ENCODE data around the gene MACROH2A2.
"Not testable (repeated sequence)": the region's sequence is repeated elsewhere in the genome, so short reads cannot be mapped to it uniquely, and the experiment has no call there.

The MACROH2A2 gene

DNA sequence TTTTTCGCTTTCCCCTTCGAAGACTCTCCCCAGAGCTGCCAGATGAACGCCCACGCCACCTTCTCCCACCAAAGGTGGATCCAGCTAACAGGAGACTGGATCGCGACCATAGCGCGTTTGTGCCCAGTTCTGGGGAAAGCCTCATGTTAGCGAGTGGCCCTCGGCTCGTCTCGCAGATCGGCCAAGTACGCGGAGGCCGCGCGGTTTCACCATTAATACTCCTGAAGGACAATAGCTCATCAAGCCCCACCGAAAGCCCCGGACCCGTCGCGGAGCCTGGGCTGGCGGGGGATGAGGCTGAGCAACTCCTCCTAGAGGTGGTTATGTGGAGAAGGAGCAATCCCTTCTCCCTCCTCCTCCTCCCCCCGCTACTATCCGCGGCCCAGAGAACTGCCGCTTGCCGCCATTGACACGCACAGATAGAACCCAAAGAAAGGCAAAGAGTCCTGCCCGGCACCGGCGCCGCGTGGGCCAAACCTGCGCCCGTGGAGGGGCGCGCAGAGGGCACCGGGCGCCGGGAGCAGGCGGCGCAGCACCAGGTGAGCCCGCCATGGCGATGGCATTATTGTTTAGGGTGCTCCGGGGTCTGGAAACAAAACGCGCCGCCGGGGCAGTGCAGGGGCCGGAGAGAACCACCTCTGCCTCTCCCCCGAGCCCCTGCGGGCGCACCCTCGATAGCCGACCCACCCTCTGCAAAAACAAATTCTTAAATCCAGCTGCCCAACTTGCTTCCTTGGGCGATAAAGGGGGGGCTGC lies at the start of gene MACROH2A2:
MACROH2A2 (plus strand) TSS at position 385 of the 756 bp plus-strand sequence. CDS start 22,813 bp downstream, outside the sequence.
- DNase-seq (ENCODE audit: low read depth) = no peak

DNA sequence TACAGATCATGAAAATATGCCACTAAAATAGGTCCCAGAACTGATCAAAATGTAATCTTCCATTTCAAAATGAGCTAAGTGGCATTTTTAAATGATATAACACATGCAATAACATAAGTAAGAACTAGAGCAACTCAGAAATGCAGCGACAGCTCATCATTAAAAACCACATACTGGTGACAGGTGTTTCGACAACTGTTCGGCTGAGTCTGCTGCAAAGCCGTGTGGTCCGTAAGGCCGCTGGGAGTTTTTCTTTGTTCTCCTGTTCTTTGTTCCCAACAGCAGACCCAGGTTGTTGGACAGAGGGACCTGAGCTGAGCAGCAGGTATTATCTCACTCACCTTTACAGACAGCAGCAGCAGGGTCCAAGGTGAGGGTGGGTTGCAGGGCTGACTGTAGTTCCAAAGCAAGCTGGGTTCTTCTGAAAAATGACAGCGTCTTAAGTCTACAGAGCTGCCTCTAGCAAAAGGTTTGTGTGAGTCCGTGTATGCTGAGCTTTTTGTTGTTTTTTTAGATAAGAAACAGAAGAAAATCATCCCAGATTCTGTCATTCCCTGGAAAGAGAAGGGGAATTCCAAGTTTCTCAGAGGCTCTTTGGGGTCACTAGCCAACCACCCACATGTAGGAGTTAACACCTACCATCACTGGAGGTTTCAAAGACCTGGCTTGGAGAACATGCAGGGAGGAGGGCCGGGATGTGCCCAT lies 45.4 kb upstream of the MACROH2A2 start:
- DNase-seq (ENCODE audit: low read depth) = no peak

DNA sequence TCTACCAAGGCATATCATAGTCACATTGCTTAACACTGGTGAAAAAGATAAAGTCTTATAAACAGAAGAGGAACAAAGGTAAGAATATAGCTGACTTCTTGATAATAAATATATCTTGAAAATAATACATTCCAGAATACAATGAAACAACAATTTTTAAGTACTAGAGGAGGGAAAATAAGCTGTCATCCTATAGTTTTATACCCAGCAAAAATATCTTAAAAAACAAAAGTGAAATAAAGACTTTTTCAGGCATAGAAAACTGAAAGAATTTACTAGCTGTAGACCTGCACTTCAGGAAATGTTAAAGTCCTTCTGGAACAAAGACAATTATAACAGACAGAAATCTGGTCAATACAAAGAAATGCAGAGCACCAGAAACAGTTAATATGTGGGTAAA lies 21.4 kb upstream of the MACROH2A2 start:
- DNase-seq (ENCODE audit: low read depth) = no peak

DNA sequence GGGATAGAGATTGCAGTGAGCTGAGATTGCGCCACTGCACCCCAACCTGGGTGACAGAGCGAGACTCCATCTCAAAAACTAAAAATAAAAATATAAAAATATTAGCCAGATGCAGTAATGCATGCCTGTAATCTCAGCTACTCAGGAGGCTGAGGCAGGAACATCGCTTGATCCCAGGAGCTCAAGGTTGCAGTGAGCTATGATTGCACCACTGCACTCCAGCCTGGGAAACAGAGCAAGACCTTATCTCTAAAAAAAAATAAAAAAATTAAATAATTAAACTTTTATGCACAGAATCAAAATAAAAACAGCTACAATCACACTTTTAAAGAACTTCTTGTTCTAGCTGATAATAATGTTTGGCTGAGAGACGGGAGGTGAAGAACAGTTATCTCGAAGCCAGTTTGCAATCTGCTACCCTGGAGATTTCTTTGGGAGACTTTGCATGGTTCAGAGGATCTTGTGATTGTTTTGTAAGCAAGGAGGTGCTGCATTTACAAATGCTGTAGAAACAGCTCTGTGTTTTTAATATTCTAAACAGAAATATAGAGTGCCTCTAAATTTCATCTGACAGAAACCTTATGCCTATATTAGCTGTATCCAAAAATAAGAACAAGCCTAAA lies 19.9 kb upstream of the MACROH2A2 start:
- no peak for DNase-seq (ENCODE audit: low read depth)

DNA sequence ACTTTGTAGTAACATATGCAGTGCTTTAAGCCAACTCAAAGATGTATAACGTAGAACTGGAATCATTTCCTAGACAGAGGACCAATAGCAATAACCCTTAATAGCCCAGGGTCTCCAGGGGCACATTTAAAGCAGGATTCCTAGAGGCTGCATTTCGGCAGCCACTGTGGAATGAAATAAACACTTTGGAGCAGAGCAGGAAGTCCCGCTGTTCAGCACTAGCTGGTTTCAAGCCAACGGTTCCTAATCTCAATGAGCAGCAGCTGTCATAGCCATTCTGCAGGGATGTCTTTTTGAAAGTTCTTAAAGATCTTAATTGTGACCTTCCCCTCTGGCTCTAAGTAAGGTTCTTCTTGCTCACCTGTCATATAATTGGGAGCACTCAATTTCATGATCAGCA lies 18.4 kb upstream of the MACROH2A2 start:
- DNase-seq (ENCODE audit: low read depth) = no peak

DNA sequence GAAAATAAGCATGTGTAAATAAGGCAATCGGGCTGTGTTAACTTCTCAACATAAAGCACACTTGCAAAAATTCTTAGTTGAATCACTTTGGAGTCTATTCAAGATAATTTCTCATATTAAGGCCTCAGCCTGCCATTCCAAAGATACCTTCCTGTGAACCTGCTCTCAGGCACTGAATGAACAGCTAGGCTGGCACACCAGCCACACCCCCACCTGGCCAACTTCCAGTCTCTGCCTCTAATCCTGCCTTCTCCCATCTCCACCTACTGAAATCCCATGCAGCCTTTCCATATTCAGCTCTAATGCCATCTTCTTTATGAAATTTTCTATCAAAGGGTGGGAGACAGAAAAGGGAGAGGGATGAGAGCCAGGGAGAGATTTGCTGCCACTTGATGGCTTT lies 17.1 kb upstream of the MACROH2A2 start:
- DNase-seq (ENCODE audit: low read depth) = no peak

DNA sequence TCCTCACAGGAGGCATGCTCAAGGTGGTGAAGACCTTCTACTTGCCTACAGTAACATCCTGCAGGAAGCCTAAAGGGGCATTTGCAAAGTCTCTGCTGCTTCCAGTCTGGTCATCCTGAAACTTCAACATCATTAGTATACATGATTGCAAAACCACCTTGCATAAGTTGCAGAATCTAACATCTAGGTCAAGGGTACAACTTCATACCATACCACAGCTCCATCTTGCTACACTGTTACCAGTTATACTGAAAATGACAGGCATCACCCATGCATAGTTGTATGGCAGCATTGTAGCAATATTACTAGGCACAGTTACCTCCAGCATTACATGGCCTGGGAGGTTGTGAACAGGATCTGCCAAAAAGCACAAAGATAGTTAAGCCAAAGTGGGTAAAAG lies 13.7 kb upstream of the MACROH2A2 start:
- no peak for DNase-seq (ENCODE audit: low read depth)

DNA sequence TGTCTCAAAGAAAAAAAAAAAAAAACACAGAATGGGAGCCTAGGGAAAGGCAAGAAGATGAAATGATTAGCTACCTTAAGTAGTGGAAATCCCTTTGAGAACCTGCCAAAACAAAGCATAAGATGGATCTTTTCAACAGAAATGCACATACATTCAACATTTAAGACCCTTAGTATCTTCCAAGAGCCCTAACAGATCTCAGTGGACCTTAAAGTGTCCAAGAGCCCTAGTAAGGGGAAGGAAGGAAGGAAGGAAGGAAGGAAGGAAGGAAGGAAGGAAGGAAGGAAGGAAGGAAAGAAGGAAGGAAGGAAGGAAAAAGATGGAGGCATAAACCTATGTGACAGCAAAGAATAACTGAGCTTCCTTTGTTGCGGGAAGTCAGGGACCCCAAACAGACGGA lies 11.6 kb upstream of the MACROH2A2 start:
- DNase-seq (ENCODE audit: low read depth) = no peak

DNA sequence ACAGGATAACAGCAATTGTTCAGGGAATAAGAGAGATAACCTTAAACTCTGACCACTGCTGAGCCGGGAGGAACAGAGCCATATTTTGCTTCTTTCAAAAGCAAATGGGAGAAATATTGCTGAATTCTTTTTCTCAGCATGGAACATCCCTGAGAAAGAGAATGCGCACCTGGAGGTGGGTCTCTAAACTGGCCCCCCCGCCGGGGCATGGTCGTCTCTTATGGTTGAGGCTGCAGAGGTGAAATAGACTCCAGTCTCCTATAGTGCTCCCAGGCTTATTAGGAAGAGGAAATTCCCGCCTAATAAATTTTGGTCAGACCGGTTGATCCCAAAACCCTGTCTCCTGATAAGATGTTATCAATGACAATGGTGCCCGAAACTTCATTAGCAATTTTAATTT lies 10.9 kb upstream of the MACROH2A2 start:
- DNase-seq (ENCODE audit: low read depth) = not testable (repeated sequence)

DNA sequence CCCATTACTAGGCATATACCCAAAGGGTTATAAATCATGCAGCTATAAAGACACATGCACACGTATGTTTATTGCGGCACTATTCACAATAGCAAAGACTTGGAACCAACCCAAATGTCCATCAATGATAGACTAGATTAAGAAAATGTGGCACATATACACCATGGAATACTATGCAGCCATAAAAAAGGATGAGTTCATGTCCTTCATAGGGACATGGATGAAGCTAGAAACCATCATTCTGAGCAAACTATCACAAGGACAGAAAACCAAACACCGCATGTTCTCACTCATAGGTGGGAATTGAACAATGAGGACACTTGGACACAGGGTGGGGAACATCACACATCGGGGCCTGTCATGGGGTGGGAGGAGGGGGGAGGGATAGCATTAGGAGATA lies 5.6 kb upstream of the MACROH2A2 start:
- DNase-seq (ENCODE audit: low read depth) = not testable (repeated sequence)

DNA sequence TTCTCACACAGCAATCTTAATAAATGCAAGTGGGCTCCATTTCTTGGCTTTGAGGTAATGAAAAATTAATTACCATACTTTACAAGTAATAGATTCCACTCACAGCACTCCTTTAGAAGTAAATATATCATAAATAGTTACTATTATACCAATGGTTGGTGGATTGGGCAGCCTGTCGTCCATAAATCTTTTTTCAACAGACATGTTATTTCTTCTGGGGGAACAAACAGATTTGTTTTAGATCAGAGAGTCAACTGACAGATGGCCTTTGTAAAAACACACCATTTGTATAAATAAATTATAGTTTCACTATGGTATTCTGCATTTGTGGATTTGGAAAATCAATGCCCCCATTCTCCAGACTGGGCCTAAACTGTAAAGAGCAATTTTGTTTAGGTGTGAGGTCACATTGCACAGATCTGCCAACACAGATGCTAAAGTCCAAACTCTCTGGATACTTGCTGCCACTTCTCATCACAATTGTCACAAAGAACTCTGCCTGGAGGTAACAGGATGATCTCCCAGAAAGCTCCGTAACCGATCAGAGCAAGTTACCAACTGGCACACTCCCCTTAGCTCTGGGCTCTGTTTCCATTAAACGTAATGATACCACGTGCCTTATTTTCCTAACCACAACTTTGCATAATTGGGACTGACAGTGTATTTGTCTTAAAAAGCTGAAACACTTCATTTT lies 4.5 kb upstream of the MACROH2A2 start:
- no peak for DNase-seq (ENCODE audit: low read depth)

DNA sequence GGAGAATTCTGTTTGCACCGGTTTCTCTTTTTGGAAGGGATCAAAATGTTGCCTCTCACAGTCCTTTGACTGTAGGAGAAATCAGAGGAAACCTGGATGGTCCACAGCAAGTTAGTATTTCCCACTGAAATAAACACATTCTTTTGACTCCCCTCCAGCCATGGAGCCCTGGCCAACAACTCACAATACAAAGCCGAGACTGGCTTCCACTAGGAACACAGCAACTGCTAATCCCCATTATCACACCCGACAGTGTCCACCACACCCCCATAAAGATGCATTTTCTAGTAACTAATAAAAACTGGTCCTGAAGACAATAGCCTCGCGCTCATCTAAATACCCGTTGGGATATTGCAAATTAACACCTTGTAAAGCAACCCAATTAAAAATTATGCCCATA lies 798 bp upstream of the MACROH2A2 start:
- DNase-seq (ENCODE audit: low read depth) = no peak

DNA sequence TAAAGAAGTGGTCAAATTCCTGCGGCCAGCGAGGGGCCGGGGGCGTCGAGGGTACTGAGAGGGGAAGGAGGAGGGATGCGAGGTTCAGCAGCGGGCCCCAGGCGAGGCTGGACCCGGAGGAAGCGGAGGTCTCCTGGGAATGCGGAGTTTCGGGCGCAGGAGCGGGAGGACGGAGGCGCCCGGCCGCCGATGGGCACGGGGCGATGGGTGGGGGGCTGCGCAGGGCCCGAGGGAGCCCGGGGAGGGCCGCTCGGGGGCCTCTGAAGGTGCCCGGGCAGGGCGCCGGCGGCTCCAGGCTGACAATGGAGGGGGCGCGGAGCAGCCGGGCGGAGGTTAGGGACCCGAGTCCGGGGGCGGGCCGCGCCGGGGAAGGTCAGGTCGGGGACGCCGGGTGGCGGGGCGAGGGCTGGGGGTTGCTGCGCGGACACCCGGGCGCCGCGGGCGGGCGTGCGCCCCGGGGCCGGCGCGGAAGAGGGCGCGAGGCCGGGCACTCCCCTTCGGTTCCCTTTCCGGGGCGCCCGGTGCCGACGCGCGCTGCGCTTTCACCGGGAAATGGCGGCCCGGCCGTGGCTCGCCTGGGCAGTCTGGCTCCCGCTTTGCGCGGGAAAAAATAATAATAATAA lies 683 bp downstream of the MACROH2A2 start:
- no peak for DNase-seq (ENCODE audit: low read depth)

DNA sequence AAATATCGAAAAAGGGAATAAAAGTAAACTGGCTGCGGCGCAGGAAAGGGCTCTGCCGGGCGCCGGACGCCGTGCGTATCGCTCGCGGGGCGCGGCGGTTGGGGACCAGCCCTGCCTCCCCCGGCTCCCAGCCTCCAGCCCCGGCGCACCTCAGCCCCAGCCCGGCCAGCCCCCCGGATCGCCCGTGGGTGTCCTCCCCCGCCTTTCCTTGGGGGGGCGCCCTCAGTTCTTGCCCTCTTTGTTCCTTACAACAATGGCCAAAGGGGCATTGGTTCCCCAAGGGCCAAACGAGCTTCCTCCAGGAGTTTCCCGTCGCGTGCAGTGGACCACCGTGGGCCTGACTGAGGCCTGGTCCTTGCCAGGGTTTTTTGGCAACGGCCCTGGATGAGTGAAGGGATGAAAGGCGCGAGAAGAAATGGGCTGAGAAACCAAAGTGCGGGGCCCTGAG lies 1.2 kb downstream of the MACROH2A2 start:
- DNase-seq (ENCODE audit: low read depth) = no peak

DNA sequence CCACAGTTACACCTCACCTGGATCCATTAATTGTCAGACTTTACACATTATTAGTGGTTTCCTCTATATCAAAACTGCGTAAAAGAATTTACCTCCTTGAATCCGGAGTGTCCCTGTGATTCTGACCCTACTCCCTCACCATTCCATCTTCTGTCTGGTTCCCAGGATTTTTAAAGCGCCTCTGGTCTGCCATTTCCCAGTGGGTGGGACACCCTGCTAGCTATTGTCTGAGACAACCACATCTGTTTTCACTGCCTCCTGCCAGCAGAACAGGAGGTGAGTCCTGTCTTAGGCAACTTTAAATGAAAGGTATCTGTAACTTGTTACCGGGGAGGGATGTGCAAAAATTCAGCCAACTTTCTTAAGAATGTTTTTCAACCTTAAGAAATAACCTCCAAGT lies 2.3 kb downstream of the MACROH2A2 start:
- no peak for DNase-seq (ENCODE audit: low read depth)

DNA sequence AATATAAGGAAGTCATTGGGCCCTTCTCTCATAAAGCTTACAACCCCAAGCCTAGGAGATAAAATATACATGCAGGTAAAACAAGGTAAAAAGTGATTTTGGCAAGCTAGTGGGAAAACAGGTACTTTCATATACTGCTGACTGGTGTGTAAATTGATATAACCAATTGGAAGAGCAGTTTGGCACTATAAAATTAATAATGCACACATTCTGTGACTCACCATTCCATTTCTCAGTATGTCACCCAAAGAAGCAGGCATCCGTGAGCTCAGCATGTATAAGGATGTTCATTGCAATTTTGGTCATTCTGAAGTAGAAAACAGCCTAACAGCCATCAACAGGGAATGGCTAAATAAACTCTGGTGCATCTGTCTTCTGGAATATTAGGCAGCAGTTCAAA lies 2.9 kb downstream of the MACROH2A2 start:
- DNase-seq (ENCODE audit: low read depth) = no peak

DNA sequence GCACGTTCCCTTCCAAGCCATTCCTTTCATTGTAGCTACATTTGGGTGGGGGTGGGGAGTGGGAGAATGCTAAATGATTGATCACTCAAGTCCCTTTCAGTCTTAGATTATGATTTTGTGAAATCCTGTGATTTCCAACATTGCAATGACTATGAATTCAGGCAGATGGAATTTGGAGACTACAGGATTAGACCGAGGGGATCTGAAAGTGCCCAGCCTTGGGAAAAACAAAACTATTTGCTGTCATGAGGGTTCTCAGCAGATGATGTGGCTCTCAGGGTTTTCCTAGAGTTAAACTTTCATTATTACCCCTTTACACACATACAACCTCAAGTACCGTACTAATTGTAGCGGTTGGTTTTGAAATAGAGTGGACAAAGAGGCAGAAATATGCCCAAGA lies 4.7 kb downstream of the MACROH2A2 start:
- no peak for DNase-seq (ENCODE audit: low read depth)

DNA sequence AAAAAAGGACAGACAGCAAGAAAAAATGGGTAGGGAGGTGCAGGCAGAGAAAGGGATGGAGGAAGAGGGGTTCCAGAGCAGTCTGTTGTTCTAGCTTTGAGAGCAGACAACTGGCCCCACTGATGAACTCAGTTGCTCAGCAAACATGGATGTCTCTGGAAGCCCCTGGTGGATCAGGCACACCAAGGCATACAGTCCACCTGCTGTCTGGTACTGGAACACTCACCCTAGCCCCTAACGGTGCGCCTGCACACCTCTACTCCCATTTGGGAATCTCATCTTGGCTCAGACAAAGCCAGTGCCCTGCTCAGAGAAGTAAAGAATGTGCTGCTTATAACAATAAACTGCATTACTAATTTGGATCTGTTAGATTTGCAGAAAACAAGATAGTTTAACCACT lies 7.7 kb downstream of the MACROH2A2 start:
- no peak for DNase-seq (ENCODE audit: low read depth)

DNA sequence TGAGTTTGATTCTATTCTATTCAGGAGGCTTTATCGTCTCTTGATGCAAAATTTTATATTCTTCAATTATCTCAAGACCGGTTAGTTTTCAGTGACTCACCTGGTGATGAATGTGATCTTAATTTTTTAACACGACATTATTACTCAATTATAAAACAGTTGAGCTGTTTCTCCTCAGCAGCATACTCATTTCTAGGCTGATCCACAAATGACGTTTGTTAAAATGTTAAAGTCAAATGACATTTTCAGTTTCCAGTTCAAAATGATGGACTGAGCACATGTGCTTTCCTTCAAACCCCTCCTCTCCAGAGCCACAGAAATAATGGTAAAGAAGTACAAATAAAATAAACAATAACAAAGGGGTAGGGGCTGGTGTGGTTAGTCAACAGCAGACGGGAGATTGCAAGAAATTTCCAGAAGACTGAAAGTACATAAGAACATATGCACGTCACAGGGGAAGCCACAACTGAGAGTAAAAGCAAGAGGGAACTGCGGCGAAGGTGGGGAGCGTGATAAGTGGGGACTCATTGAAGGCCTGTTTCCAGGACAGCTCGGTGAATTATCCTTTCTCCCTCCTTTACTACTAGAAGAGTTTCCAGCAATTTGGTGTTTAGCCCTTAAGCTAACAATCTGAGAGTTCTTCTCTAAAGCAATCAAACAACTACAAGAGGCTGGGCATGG lies 10.9 kb downstream of the MACROH2A2 start:
- no peak for DNase-seq (ENCODE audit: low read depth)

DNA sequence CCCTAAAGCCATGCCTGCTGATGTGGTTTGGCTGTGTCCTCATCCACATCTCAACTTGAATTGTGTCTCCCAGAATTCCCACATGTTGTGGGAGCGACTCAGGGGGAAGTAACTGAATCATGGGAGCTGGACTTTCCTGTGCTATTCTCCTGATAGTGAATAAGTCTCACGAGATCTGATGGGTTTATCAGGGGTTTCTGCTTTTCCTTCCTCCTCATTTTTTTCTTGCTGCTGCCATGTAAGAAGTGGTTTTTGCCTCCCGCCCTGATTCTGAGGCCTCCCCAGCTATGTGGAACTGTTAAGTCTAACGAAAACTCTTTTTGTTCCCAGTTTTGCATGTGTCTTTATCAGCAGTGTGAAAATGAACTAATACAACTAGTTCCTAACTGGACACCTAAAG lies 11.8 kb downstream of the MACROH2A2 start:
- DNase-seq (ENCODE audit: low read depth) = no peak

DNA sequence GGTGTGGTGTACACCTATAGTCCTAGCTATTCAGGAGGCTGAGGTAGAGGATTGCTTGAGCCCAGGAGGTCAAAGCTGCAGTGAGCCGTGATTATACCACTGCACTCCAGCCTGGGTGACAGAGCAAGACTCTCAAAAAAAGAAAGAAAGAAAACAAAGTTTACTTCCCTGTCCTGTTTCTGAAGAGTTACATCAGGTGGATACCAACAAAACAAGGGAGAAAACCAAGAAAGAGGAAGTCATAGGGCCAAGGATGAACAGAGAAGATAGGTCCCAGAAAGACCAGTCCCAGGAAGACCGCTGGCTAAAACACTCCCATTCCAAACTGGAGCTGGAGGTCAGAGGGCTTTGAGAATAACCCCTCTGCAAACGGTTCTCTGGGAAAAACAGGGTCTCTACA lies 13.5 kb downstream of the MACROH2A2 start:
- no peak for DNase-seq (ENCODE audit: low read depth)

DNA sequence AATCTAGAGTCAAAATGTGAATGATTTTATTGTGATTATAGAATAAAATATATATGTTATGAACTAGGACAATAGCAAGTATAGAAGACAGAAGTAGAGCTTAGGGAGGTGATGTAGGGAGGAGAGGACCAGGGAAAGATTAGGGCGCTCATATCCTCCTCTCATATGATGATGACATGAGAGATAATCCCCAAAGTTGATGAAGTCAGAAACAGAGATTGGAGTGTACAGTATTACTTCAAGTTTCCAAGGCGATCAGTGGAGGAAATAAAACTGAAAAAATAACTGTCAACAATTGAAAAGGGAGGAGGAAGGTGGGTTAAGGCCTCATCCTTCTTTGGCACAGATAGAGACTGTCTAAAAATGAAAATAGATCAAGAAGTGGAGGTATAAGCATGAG lies 14.9 kb downstream of the MACROH2A2 start:
- no peak for DNase-seq (ENCODE audit: low read depth)

Measured in activated gamma-delta T cell treated with anti-CD3 and anti-CD28 coated beads, Interleukin-2, amount 50 U/mL, for 16 hours (primary cell).